DMS79 (cell line): Measurements from ENCODE around the gene GALM.
"Not testable (repeated sequence)": the region's sequence is repeated elsewhere in the genome, so short reads cannot be mapped to it uniquely, and the experiment has no call there.

ENCODE experiments used
- DNase-seq: peaks from one replicate; lab custom pipeline; 2025; lab: John Stamatoyannopoulos, UW

GALM gene

DNA sequence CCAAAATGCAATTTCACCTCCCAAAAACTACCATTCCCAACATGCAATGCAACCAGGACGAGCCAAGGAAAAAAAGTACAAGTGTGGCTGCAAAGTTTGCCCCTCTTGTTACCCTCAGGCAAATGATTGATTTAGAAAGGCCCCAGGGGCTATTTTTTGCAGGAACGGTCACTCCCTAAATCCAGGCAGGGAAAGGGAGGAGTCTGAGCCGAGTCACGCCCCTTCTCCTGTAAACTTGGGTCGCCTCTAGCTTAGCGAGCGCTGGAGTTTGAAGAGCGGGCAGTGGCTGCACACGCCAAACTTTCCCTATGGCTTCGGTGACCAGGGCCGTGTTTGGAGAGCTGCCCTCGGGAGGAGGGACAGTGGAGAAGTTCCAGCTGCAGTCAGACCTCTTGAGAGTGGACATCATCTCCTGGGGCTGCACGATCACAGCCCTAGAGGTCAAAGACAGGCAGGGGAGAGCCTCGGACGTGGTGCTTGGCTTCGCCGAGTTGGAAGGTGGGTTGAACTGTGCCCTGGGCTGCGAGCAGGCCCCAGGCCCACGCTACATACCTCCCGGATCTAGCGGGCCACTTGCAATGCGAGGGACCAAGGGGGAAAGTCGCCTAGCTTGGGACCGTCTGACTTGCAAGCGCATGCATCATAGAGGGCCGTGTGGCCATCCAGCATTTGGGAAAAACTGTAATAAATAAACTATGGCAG, at the start of gene GALM:
Gene GALM, plus strand, starts transcription at position 261 of the 702 bp plus-strand sequence. Its CDS starts 48 bp downstream, at position 309.
- no peak for DNase-seq

DNA sequence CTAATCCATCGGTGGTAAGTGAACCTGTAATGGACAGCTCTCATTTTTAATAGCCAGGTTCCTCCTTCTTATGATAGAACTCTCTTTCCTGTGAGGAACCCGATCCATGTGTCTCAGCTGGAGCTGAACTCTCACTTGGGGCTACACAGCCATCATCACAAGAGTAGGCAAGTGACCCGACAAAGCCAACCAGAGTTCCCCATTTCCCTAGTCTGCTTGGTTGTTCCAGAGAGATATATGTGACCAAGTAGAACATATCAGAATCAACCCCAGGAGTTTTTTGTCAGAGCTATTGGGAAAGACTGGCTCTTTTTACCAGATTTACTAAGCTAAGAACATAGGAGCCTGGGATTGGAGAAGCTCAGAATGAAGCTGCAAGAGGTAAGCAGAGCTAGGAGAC, 48.6 kb upstream of the GALM start:
- DNase-seq = no peak

DNA sequence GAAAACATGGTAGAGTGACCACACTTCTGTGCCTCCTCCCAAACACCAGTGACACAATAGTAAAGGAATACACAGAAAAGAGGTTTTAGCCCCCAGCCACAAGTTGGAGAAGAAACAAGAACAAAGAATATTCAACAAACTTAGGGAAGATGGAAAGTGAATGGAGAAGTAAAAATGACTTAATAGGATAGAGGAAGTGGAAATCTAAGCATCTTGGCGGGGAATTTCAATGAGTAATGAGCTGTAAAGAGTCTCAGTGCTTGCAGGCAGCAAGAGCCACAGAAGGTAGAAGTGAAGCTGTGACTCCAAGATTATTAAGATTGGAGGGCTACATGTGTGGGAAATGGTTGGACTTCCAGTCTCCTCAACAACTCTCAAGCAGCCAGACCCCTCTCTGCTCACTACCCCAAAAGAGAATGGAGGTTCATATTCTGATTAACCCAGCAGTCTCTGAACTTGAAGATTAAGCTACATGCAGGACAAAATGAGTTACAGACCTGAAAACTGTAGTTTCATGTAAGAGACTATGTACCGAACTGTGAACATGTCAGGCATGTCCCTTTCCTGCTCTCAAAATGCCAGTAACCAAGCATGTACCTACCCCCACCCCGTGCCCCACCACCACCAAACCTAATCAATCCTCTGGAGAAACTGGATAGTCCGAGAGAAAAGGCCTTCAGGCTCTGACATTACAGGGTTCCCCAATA, 46.3 kb upstream of the GALM start:
- no peak for DNase-seq

DNA sequence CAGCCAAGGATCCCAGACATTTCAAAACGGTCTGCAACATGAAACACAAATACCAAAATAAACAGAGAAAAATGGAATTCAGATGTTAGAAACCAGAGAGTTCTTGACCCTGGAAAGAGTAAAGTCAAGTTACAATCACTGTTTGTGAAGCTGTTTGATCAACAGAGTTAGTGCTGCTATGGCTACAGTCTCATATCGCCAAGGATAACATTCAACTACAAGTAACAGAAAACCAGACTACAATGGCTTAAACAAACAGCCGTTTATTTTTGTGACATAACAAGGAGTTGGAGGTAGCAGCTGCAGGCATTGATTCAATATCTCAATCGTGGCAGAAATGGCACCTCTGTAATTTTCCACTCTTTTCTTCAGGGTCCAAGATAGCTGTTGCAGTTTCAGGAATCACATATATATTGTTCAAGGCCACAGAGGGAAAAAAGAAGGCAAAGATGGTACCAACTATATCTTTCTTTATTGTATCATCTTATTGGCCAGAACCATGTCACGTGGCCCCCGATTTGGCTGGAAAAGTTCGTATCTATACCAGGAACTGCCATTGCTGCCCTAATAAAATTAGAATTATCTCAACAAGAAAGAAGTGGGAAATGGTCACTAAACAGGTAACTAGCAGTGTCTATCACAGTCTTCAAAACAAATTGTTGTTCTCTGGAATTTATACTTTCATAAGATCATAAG, 45.5 kb upstream of the GALM start:
- no peak for DNase-seq

DNA sequence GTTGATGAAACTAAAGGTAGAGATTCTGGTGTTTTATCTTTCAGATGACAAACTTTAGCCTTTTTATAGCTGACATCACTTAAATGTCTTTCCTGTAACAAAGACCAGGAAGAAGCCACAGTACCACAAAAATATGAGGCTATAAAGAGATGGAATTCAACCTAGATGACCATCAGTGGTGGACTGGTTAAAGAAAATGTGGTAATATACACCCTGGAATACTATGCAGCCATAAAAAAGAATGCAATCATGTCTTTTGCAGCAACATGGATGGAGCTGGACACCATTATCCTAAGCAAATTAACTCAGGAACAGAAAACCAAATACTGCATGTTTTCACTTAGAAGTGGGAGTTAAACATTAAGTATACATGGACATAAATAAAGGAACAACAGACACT, 44.9 kb upstream of the GALM start:
- no peak for DNase-seq

DNA sequence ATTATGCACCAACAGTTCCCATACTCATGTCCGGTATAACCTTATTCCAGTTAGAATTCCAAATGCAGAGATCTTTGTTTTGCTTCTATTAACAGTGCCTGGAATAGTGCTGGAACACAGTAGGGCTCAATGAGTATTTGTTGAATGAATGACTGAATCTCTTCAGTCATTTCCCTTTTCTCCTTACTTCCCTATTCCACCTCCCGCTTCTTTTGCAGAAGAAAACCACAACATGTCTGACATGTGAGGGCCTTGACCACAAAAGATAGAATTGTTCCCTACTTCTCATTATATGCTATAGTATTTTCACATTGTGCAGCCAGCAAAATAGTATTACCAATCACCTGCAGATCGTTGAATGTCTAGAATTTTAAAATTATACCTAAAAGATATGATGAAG, 43.7 kb upstream of the GALM start:
- no peak for DNase-seq

DNA sequence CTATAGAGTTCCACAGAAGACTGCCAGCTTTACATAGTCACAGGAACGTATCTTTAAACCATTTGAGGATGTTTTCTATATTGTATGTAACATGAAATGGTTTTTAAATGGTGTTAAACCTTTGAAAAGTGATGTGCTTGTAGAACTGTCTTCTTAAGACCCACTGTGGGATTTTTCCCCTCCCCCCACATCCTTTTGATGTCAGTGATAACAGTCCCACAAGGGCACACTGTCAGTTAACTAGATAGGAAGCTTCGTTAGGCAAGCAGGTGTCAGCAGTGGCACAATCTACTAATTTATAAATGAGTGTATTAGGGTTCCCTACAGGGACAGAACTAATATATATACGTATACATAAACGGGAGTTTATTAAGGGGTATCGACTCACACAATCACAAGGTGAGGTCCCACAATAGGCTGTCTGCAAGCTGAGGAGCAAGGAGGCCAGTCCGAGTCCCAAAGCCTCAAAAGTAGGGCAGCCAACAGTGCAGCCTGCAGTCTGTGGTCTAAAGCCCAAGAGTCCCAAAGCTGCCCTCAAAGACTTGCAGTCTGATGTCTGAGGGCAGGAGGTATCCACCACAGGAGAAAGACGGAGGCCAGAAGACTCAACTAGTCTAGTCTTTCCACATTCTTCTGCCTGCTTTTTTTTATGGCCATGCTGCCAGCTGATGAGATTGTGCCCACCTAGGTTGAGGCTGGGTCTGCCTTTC, 39.4 kb upstream of the GALM start:
- no peak for DNase-seq

DNA sequence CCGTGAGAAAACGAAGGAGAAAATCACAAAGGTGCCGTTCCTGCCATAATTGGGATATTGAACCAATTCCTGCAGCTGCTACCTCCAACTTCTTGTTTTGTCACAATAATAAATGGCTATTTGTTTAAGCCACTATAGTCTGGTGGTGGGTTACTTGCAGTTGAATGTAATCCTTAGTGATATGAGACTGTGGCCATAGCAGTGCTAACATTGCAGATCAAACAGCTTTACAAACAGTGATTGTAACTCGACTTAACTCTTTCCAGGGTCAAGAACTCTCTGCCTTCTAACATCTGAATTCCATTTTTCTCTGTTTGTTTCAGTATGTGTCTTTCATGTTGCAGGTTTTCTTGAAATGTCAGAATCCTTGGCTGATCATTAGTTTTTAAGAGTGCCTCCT, 38.5 kb upstream of the GALM start:
- no peak for DNase-seq

DNA sequence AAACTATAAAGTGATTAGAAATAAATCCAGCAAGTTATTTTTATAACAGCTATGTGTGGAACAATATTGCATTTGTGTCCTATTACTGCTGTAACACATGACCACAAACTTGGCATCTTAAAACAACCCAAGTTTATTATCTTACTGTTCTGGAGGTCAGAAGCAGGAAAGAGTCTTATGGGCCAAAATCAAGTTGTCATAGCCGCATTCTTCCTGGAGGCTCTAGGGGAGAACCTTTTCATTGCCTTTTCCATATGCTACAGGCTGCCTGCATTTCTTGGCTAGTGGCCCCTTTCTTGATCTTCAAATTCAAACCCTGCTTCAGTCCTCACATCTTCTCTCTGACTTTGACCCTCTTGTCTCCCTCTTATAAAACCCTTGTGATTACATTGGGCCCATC, 36.2 kb upstream of the GALM start:
- no peak for DNase-seq

DNA sequence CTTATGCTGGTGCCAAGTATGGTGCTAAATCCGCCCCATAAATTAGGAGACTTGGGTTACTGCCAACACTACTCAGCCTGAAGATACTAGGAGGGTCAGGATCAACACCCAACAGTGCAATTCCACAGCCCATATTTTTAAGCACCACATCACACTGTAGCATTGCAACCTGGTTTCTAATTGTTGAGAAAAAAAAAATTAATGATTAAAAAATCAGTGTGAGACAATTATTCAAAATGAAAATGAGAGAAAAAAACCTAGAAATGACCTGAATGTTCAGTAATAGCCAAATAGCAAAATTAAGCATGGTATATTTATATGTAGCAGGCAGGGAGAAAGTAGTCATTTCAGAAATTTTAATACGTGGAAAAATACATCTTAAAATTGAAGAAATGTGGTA, 33.9 kb upstream of the GALM start:
- no peak for DNase-seq

DNA sequence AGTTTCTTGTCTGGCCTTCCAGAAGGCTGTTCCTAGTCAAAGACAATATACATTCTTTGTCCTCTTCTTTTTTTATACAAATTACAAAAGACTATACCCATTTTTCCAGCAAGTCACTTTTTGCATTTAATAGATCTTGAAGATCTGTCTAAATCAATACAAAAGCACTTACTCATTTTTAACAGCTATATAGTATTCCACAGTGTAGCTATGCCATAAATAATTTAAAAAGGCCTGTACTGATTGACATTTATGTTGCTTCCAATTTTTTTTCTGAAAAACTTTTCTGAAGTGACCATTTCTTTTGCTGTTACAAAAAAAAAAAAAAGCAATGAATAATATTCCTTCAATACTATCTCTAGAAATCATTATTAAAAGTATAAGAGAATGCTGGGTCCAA, 32.9 kb upstream of the GALM start:
- no peak for DNase-seq

DNA sequence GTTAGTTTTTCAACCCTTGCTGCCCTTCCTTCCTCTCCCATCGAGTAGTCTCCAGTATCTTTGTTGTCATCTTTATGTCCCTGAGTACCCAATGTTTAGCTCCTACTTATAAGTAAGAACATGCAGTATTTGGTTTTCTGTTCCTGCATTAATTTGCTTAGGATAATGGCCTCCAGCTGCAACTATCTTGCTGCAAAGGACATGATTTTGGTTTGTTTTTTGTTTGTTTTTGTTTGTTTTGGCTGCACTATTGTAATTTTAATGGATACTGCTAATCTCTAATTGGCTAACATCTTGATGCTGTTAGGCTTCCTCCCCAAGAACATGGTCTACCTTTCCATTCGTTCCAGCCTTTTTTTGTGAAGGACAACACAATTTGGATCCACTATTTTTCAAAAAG, 32.0 kb upstream of the GALM start:
- DNase-seq = no peak

DNA sequence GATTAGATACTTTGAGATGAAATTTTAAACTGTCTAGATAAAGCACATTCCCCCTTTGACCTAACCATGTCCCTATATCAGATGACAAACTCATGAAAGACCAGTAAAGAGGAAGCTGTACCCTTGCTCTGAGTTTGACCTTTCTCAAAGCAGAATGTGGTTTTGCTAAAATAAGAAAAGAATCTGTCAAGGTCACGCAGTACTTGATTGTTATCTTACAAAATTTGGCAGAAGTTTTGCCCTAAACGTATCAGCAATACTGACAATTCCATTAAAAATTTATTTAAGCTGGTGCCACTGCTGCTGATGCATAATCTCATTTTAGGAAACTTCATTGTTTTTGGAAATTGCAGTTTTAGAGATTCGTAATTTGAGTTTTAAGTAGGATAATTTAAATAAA, 31.2 kb upstream of the GALM start:
- no peak for DNase-seq

DNA sequence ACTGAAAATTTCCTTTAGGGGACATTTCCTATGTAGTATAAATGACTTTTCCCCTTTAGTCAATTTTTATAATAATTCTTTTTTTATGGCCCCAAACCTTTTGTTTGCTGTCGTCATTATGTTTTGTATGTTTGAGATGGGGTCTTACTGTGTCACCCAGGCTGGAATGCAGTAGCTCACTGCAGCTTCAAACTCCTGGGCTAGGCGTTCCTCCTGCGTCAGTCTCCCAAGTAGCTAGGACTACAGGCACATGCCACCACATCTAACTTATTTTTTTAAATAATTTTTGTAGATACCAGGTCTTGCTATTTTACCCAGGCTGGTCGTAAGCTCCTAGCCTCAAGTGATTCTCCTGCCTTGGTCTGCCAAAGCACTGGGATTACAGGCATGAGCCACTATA, 30.8 kb upstream of the GALM start:
- no peak for DNase-seq

DNA sequence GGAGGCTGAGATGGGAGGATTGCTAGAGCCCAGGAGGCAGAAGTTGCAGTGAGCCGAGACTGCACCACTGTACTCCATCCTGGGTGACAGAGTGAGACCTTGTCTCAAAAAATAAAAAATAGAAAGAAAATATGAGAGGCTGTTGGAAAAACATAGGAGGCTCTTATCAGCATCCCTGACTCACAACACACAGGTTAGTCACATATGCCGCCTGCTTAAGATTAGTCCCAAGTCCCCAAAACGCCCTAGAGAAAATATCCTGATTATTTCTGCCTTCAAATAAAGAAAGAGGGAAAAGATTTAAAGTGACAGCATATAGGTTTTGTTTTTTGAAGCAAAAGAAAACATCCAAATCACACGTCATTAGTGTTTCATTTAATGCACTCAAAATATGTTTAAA, 29.8 kb upstream of the GALM start:
- no peak for DNase-seq

DNA sequence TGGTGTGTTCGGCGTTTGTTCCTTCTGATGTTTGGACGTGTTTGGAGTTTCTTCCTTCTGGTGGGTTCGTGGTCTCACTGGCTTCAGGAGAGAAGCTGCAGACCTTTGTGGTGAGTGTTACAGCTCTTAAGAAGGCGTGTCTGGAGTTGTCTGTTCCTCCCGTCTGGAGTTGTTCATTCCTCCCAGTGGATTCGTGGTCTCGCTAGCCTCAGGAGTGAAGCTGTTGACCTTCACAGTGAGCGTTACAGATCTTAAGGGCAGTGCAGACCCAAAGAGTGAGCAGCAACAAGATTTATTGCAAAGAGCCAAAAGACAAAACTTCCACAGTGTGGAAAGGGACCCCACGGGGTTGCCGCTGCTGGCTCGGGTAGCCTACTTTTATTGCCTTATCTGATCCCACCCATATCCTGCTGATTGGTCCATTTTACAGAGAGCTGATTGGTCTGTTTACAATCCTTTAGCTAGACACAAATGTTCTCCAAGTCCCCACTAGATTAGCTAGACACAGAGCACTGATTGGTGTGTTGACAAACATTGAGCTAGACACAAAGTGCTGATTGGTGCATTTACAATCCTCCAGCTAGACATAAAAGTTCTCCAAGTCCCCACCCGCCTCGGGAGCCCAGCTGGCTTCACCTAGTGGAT, 23.4 kb upstream of the GALM start:
- DNase-seq = not testable (repeated sequence)

DNA sequence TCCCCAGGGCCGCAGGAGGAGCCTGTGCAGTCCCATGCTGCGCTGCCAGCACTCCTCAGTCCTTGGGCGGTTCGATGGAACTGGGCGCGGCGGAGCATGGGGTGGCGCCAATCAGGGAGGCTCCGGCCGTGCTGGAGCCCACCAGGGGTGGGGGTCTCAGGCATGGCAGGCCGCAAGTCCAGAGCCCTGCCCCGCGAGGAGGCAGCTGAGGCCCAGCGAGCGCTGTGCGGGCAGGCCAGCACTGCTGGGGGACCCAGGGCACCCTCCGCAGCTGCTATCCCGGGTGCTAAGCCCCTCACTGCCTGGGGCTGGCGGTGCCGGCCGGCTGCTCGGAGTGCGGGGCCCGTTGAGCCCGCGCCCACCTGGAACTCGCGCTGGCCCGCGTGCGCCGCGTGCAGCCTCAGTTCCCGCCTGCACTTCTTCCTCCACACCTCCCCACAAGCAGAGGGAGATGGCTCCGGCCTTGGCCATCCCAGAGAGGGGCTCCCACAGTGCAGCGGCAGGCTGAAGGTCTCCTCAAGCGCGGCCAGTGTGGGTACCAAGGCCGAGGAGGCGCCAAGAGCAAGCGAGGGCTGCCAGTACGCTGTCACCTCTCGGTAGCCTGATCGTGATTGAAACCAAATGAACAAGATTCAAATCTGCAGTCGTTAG, 22.8 kb upstream of the GALM start:
- DNase-seq = no peak

DNA sequence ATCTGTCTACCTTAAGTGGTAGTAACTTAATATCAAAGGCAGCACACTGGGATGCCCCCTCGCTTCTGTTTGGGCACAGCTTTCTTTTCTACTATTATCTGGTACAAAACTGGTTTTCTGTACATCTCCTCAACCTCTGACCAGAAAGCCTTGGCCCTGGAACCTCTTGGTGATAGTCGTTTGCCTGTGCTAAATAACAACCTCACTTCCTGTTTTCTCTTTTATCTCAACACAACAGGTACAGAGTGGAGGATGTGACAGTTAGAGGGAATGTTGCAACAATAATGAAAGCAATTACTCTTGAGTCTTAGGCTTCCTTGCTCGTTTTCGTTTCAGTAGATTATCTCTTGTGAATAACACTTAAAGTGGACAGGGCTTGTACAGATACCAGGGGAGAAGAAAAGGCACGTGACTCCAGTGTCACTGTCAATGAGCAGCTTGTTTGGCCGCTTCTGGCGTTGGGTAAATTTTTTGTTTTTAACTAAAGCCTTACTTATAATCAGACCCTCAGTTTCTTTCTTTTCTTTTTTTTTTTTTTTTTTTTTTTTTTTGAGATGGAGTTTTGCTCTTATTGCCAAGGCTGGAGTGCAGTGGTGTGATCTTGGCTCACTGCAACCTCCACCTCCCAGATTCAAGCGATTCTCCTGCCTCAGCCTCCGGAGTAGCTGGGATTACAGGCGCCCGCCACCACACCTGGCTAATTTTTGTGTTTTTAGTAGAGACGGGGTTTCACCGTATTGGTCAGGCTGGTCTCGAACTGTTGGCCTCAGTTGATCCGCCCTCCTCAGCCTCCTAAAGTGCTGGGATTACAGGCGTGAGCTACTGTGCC, 22.0 kb upstream of the GALM start:
- DNase-seq = not testable (repeated sequence)

DNA sequence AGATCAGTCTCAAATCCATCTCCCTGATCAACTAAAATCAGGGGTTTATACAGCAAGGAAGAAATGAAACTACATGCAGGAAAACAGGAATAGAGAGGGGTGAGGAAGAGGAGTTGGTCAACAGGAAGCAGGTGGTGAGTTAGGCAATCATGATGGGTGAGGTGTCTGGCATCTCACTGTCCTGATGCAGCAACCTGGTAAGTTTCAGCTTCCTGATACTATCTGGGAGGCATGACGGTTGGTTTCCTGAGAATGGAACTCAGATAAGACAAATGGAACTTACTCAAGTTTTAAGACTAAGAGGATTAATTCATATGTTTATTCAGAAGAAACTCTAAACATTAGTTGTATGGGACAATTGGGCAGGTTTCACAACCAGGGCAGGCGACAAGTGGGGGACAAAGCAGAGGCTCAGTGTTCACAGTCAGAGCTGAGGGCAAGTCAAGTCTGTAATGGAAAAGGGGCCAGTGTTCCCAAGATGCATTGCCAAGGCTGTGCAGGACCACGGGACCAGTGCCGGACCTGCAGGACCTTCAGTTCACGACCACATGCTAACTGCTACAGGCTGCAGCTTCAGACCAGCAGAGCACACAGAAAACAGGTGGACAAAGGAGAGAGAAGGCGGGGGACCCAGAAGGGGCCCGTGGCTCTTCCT, 17.7 kb upstream of the GALM start:
- DNase-seq = no peak

DNA sequence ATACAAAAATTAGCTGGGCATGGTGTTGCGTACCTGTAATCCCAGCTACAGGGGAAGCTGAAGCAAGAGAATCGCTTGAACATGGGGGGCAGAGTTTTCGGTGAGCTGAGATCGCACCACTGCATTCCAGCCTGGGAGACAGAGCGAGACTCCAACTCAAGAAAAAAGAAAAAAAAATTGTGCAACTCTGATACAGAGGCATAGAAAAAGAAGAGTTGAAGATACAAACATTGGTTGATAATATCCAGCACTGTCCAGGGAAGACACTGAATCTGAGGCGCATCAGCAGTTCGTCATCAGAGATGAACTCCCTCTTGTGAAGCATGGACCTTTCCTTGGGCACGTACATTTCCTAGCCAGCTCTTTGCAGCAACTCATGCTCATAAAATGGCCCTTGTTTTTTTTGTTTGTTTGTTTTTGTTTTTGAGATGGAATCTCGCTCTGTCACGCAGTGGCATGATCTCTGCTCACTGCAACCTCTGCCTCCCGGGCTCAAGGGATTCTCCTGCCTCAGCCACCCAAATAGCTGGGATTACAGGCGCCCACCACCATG, 16.7 kb upstream of the GALM start:
- DNase-seq = no peak
